Effector CD8-positive, alpha-beta T cell (primary cell): ENCODE measurements around the gene ZFP36L1.

Experiments used
- DNase-seq: peaks from one replicate; lab custom pipeline; 2025; lab: John Stamatoyannopoulos, UW

The ZFP36L1 gene

GRCh38 chr14:68762953-68763764 lies 29.7 kb downstream of the ZFP36L1 start:
- DNase-seq: no peak

GRCh38 chr14:68761391-68761790 lies 31.5 kb downstream of the ZFP36L1 start:
- no peak for DNase-seq

GRCh38 chr14:68760761-68761160 lies 32.1 kb downstream of the ZFP36L1 start:
- DNase-seq: no peak

- DNase-seq: no peak
Observed at GRCh38 chr14:68759937-68760336, 32.9 kb downstream of the ZFP36L1 start.

GRCh38 chr14:68759017-68759560 lies 33.8 kb downstream of the ZFP36L1 start:
- DNase-seq: no peak

GRCh38 chr14:68758301-68758700 lies 34.6 kb downstream of the ZFP36L1 start:
- DNase-seq: no peak

- DNase-seq: no peak
Observed at GRCh38 chr14:68757618-68758081, 35.2 kb downstream of the ZFP36L1 start.

- DNase-seq: no peak
Observed at GRCh38 chr14:68756734-68757133, 36.1 kb downstream of the ZFP36L1 start.

GRCh38 chr14:68756000-68756481 lies 36.8 kb downstream of the ZFP36L1 start:
- DNase-seq: no peak

GRCh38 chr14:68755016-68755353 lies 37.9 kb downstream of the ZFP36L1 start:
- DNase-seq: no peak

GRCh38 chr14:68753690-68754089 lies 39.2 kb downstream of the ZFP36L1 start:
- DNase-seq: no peak

- no peak for DNase-seq
Observed at GRCh38 chr14:68752271-68753006, 40.4 kb downstream of the ZFP36L1 start.

- DNase-seq: no peak
Observed at GRCh38 chr14:68749487-68750475, 43.1 kb downstream of the ZFP36L1 start.

GRCh38 chr14:68748691-68749090 lies 44.2 kb downstream of the ZFP36L1 start:
- no peak for DNase-seq

GRCh38 chr14:68748260-68748659 lies 44.6 kb downstream of the ZFP36L1 start:
- DNase-seq: no peak

GRCh38 chr14:68747393-68747792 lies 45.5 kb downstream of the ZFP36L1 start:
- DNase-seq: no peak

- DNase-seq: no peak
Observed at GRCh38 chr14:68744613-68745012, 48.3 kb downstream of the ZFP36L1 start.

- DNase-seq: no peak
Observed at GRCh38 chr14:68741839-68742470, 50.9 kb downstream of the ZFP36L1 start.

GRCh38 chr14:68741477-68741791 lies 51.4 kb downstream of the ZFP36L1 start:
- no peak for DNase-seq

GRCh38 chr14:68740788-68741476 lies 51.9 kb downstream of the ZFP36L1 start:
- no peak for DNase-seq

- DNase-seq: no peak
Observed at GRCh38 chr14:68739701-68740100, 53.2 kb downstream of the ZFP36L1 start.
